OCI-LY1 (cell line): ENCODE results near the gene F7.

Source experiments
- H2AFZ ChIP-seq: fragments of 200-600 bp; sonication (generic), shearing (Covaris generic); 2 replicates; pipeline ENCODE4 v1.6.0; 2014; ENCODE audit warnings: antibody characterized with exemption, mild to moderate bottlenecking, low read length
- H3F3A ChIP-seq: fragments of 200-600 bp; sonication (generic), shearing (Covaris generic); 2 replicates; pipeline ENCODE4 v1.6.0; 2014; ENCODE audit warnings: mild to moderate bottlenecking, antibody characterized with exemption, low read length, moderate library complexity; ENCODE audit not compliant: insufficient read depth
- H3K27ac ChIP-seq: fragments of 200-600 bp; sonication (generic); 2 replicates; pipeline ENCODE4 v1.5.1; 2014; ENCODE audit warnings: low read length, mixed run types, mild to moderate bottlenecking, low read depth; ENCODE audit not compliant: poor library complexity, severe bottlenecking
- H3K27me3 ChIP-seq: fragments of 200-600 bp; sonication (generic); 2 replicates; pipeline ENCODE4 v1.6.0; 2014; ENCODE audit warnings: antibody characterized with exemption, mild to moderate bottlenecking, low read length, moderate library complexity; ENCODE audit not compliant: insufficient read depth
- H3K36me3 ChIP-seq: fragments of 200-600 bp; sonication (generic); 2 replicates; pipeline ENCODE4 v1.6.1; 2014; ENCODE audit warnings: mild to moderate bottlenecking, antibody characterized with exemption, low read length, moderate library complexity, mixed read lengths; ENCODE audit not compliant: insufficient read depth
- H3K4me1 ChIP-seq: fragments of 200-600 bp; sonication (generic); 2 replicates; pipeline ENCODE4 v1.5.1; 2014; ENCODE audit warnings: mild to moderate bottlenecking, low read length, moderate library complexity; ENCODE audit not compliant: insufficient read depth, severe bottlenecking
- H3K4me2 ChIP-seq: fragments of 200-600 bp; sonication (generic), shearing (Covaris generic); 2 replicates; pipeline ENCODE4 v1.6.1; 2014; ENCODE audit warnings: low read length
- H3K4me3 ChIP-seq: fragments of 200-600 bp; sonication (generic); 2 replicates; pipeline ENCODE4 v1.5.1; 2014; ENCODE audit warnings: low read length, low read depth, mild to moderate bottlenecking, mixed read lengths; ENCODE audit not compliant: poor library complexity, severe bottlenecking
- H3K79me2 ChIP-seq: fragments of 200-600 bp; shearing (Covaris generic); 2 replicates; pipeline ENCODE4 v1.6.1; 2016; ENCODE audit warnings: mixed run types, low read length, mixed read lengths; ENCODE audit not compliant: insufficient read depth
- H3K9ac ChIP-seq: fragments of 200-600 bp; sonication (generic), shearing (Covaris generic); 2 replicates; pipeline ENCODE4 v1.6.1; 2014; ENCODE audit warnings: mild to moderate bottlenecking, low read length, mixed read lengths
- H3K9me2 ChIP-seq: fragments of 200-600 bp; sonication (generic), shearing (Covaris generic); 2 replicates; pipeline ENCODE4 v1.6.1; 2014; ENCODE audit warnings: low read depth, mild to moderate bottlenecking, low read length, mixed read lengths
- H3K9me3 ChIP-seq: fragments of 200-600 bp; shearing (Covaris generic); 2 replicates; pipeline ENCODE4 v1.6.1; 2014; ENCODE audit warnings: low read length, mixed read lengths
- H4K20me1 ChIP-seq: fragments of 200-600 bp; sonication (generic), shearing (Covaris generic); 2 replicates; pipeline ENCODE4 v1.6.0; 2016; ENCODE audit warnings: mild to moderate bottlenecking, low read length; ENCODE audit not compliant: insufficient read depth
- CTCF ChIP-seq: fragments of 200-600 bp; sonication (generic), shearing (Covaris generic); IDR thresholded peaks from 2 replicates; pipeline ENCODE4 v1.5.1; 2017; ENCODE audit warnings: mild to moderate bottlenecking, antibody characterized with exemption, low read length, moderate library complexity, mixed read lengths
- EZH2 ChIP-seq: fragments of 200-600 bp; sonication (generic), shearing (Covaris generic); IDR thresholded peaks from 2 replicates; pipeline ENCODE4 v1.8.0; 2017; ENCODE audit warnings: borderline replicate concordance, mixed run types, mild to moderate bottlenecking, antibody characterized with exemption, low read length, moderate library complexity, mixed read lengths

F7 gene

GRCh38 chr13:113162783-113163685 is 57.4 kb downstream of the F7 start:
- Histone ChIP-seq H3K9ac (no peak overlapping the region), H3F3A (no peaks in the 10 kb centered on the region), H3K9me2 (no peaks in the 10 kb centered on the region), H3K79me2 (no peaks in the 10 kb centered on the region), H3K27ac (no peak overlapping the region), H3K4me2 (no peak overlapping the region), H4K20me1 (no peaks in the 10 kb centered on the region), H3K9me3 (no peaks in the 10 kb centered on the region), H2AFZ (no peak overlapping the region), H3K4me3 (no peak overlapping the region), H3K36me3 (peaks cover 5% of the 10 kb centered on the region; the same call in 1 of the 2 replicates), H3K27me3 (peaks cover 4% of the 10 kb centered on the region), H3K4me1 (no peaks in the 10 kb centered on the region)
- TF ChIP-seq EZH2 (no peak), CTCF (no peak)

- no peaks in the 10 kb centered on the region for H3K9me2 ChIP-seq
- H3K9me3 ChIP-seq = no peaks in the 10 kb centered on the region
- H3K4me1 ChIP-seq = no peaks in the 10 kb centered on the region
- no peaks in the 10 kb centered on the region; the same call in none of the 2 replicates for H3K27me3 ChIP-seq
- no peaks in the 10 kb centered on the region for H4K20me1 ChIP-seq
- H2AFZ ChIP-seq = no peak overlapping the region
- no peak overlapping the region for H3K4me3 ChIP-seq
- no peak for TF ChIP-seq EZH2
- no peak for TF ChIP-seq CTCF
- H3K4me2 ChIP-seq = no peak overlapping the region
- H3K36me3 ChIP-seq = peaks cover 19% of the 10 kb centered on the region
- no peak overlapping the region for H3K27ac ChIP-seq
- no peak overlapping the region for H3K9ac ChIP-seq
- no peaks in the 10 kb centered on the region for H3K79me2 ChIP-seq
- no peaks in the 10 kb centered on the region for H3F3A ChIP-seq
Observed at GRCh38 chr13:113164492-113164891, 58.9 kb downstream of the F7 start.

GRCh38 chr13:113166266-113166665 is 60.7 kb downstream of the F7 start:
- H3K36me3 ChIP-seq = peaks cover 31% of the 10 kb centered on the region
- H2AFZ ChIP-seq = no peak overlapping the region
- H3K9me2 ChIP-seq = no peaks in the 10 kb centered on the region
- no peaks in the 10 kb centered on the region for H3K9me3 ChIP-seq
- no peaks in the 10 kb centered on the region for H3F3A ChIP-seq
- H4K20me1 ChIP-seq = no peaks in the 10 kb centered on the region
- no peaks in the 10 kb centered on the region for H3K4me1 ChIP-seq
- no peak overlapping the region for H3K27ac ChIP-seq
- no peak overlapping the region for H3K4me3 ChIP-seq
- no peaks in the 10 kb centered on the region; the same call in none of the 2 replicates for H3K27me3 ChIP-seq
- no peak overlapping the region for H3K9ac ChIP-seq
- TF ChIP-seq CTCF (no peak), EZH2 (no peak)
- H3K79me2 ChIP-seq = no peaks in the 10 kb centered on the region
- no peak overlapping the region for H3K4me2 ChIP-seq
